Astrocyte (in vitro differentiated cells and primary cell): Measurements from ENCODE around the gene RRP12.

Experiments used
- CTCF ChIP-seq: IDR thresholded peaks from 2 replicates; pipeline ENCODE4 v1.5.1; 2011; ENCODE audit warnings: low read depth, mild to moderate bottlenecking, inconsistent platforms, low read length, moderate library complexity; ENCODE audit not compliant: insufficient read depth
- EZH2 ChIP-seq: IDR thresholded peaks from 2 replicates; pipeline ENCODE4 v1.6.1; 2012; ENCODE audit warnings: mild to moderate bottlenecking, low read length, inconsistent platforms; ENCODE audit not compliant: insufficient read depth

- no peak for TF ChIP-seq CTCF
- TF ChIP-seq EZH2 = no peak
Observed at GRCh38 chr10:97381626-97382025, 19.5 kb downstream of the RRP12 start.
